ENCODE results near the gene IQSEC1.

Gene IQSEC1

GRCh38 chr3:12984023-12984823, 89.0 kb downstream of the IQSEC1 start:
- DNase-seq (ENCODE audit: low read depth), result no peak

GRCh38 chr3:12983319-12983718, 89.9 kb downstream of the IQSEC1 start:
- no peak for DNase-seq (ENCODE audit: low read depth)

GRCh38 chr3:12982619-12983101, 90.6 kb downstream of the IQSEC1 start:
- DNase-seq (ENCODE audit: low read depth), result no peak

GRCh38 chr3:12981306-12982275, 91.6 kb downstream of the IQSEC1 start:
- DNase-seq (ENCODE audit: low read depth), result no peak

- no peak for DNase-seq (ENCODE audit: low read depth)
These were observed 92.5 kb downstream of the IQSEC1 start for GRCh38 chr3:12980596-12981290.

GRCh38 chr3:12979947-12980487, 93.2 kb downstream of the IQSEC1 start:
- no peak for DNase-seq (ENCODE audit: low read depth)

GRCh38 chr3:12979151-12979946, 93.9 kb downstream of the IQSEC1 start:
- no peak for DNase-seq (ENCODE audit: low read depth)

GRCh38 chr3:12978682-12979081, 94.5 kb downstream of the IQSEC1 start:
- no peak for DNase-seq (ENCODE audit: low read depth)

GRCh38 chr3:12977117-12977808, 96.0 kb downstream of the IQSEC1 start:
- no peak for DNase-seq (ENCODE audit: low read depth)

GRCh38 chr3:12975748-12976522, 97.3 kb downstream of the IQSEC1 start:
- DNase-seq (ENCODE audit: low read depth), result no peak

GRCh38 chr3:12974819-12975218, 98.4 kb downstream of the IQSEC1 start:
- no peak for DNase-seq (ENCODE audit: low read depth)

GRCh38 chr3:12974334-12974733, 98.9 kb downstream of the IQSEC1 start:
- no peak for DNase-seq (ENCODE audit: low read depth)

- no peak for DNase-seq (ENCODE audit: low read depth)
These were observed 99.4 kb downstream of the IQSEC1 start for GRCh38 chr3:12973827-12974226.

- no peak for DNase-seq (ENCODE audit: low read depth)
These were observed 100.2 kb downstream of the IQSEC1 start for GRCh38 chr3:12972781-12973702.

GRCh38 chr3:12972043-12972442, 101.2 kb downstream of the IQSEC1 start:
- DNase-seq (ENCODE audit: low read depth), result no peak

- DNase-seq (ENCODE audit: low read depth), result no peak
These were observed 102.5 kb downstream of the IQSEC1 start for GRCh38 chr3:12970684-12971083.

- no peak for DNase-seq (ENCODE audit: low read depth)
These were observed 103.7 kb downstream of the IQSEC1 start for GRCh38 chr3:12969486-12969885.

- no peak for DNase-seq (ENCODE audit: low read depth)
These were observed 104.7 kb downstream of the IQSEC1 start for GRCh38 chr3:12968541-12968940.
